ENCODE data around the gene PTPRK.

GRCh38 chr6:128557081-128557480 is 36.7 kb upstream of the PTPRK start:
- TF ChIP-seq CTCF (conservative IDR thresholded peaks at IDR 0.05; ENCODE audit: low read depth, low read length) (no peak), EZH2phosphoT487 (IDR thresholded peaks at IDR 0.05; ENCODE audit: borderline replicate concordance, low read length) (no peak)

Measured in PC-3 (cell line).